Naive thymus-derived CD4-positive, alpha-beta T cell (primary cell): ENCODE data around the gene HOXB4. TPM values are rescaled to one million over a fixed set of nuclear protein-coding genes. Genes with fewer than 3 reads are reported as not detected.
"Not testable (repeated sequence)": the region's sequence is repeated elsewhere in the genome, so short reads cannot be mapped to it uniquely, and the experiment has no call there.

Experiments
- ATAC-seq: fragments of 150-1000 bp; cut with Tn5 transposase; 2 replicates; pipeline ENCODE4 v1.10.0; 2021; ENCODE audit warnings: mild to moderate bottlenecking, moderate library complexity
- CTCF ChIA-PET: fragments of 350-600 bp; sonication (Branson Sonifier 250); formaldehyde crosslinking; loops from one replicate; lab custom pipeline; 2021; ENCODE audit warnings: antibody characterized with exemption; lab: Charles Lee
- POLR2A ChIA-PET: fragments of 350-600 bp; sonication (Branson Sonifier 250); formaldehyde crosslinking; loops from one replicate; lab custom pipeline; 2021; ENCODE audit warnings: antibody characterized with exemption, inconsistent platforms; lab: Charles Lee
- DNase-seq, 9 donors: peaks; one replicate each; pipeline versions ENCODE4 v3.0.0 to v3.0.0-alpha.2; 2020 to 2022; ENCODE audit warnings: mixed read lengths in 1 of 9
- H3K27ac ChIP-seq: one replicate; pipeline ENCODE4 v1.7.0; 2013; ENCODE audit warnings: mild to moderate bottlenecking, low read depth, low read length, moderate library complexity
- H3K27me3 ChIP-seq, 2 donors: one replicate each; pipeline ENCODE4 v1.7.0; 2013; ENCODE audit warnings: low read length in 2 of 2, mild to moderate bottlenecking in 2 of 2, moderate library complexity in 2 of 2; ENCODE audit not compliant: control insufficient read depth in 2 of 2, insufficient read depth in 2 of 2
- H3K36me3 ChIP-seq, 3 experiments: 1 replicate in 2 of 3; 2 replicates in 1 of 3; pipeline ENCODE4 v1.7.0; 2013; ENCODE audit warnings: low read length in 3 of 3, mild to moderate bottlenecking in 3 of 3, moderate library complexity in 1 of 3; ENCODE audit not compliant: insufficient read depth in 3 of 3, control insufficient read depth in 2 of 3
- H3K4me1 ChIP-seq, 2 donors: one replicate each; pipeline ENCODE4 v1.7.0; 2013; ENCODE audit warnings: low read length in 2 of 2, mild to moderate bottlenecking in 2 of 2, moderate library complexity in 1 of 2; ENCODE audit not compliant: control insufficient read depth in 2 of 2, insufficient read depth in 2 of 2
- H3K4me3 ChIP-seq: 2 replicates; pipeline ENCODE4 v1.7.0; 2013; ENCODE audit warnings: mild to moderate bottlenecking, low read length
- H3K9me3 ChIP-seq, 3 experiments: 1 replicate in 2 of 3; 2 replicates in 1 of 3; pipeline ENCODE4 v1.7.0; 2013; ENCODE audit warnings: low read length in 3 of 3; ENCODE audit not compliant: control insufficient read depth in 2 of 3
- H3K27ac Mint-ChIP-seq, 9 donors: one replicate each; pipeline ENCODE4 v1.8.0; 2020 to 2022; ENCODE audit warnings: mixed read lengths in 9 of 9, mild to moderate bottlenecking in 8 of 9, moderate library complexity in 5 of 9, inconsistent platforms in 2 of 9
- H3K27me3 Mint-ChIP-seq, 5 donors: one replicate each; pipeline ENCODE4 v1.8.0; 2021 to 2022; ENCODE audit warnings: mixed read lengths in 5 of 5, mild to moderate bottlenecking in 1 of 5
- H3K36me3 Mint-ChIP-seq, 5 donors: one replicate each; pipeline ENCODE4 v1.8.0; 2020 to 2022; ENCODE audit warnings: mixed read lengths in 5 of 5, mild to moderate bottlenecking in 3 of 5, inconsistent platforms in 1 of 5
- H3K4me1 Mint-ChIP-seq, 7 donors: one replicate each; pipeline ENCODE4 v1.8.0; 2020 to 2022; ENCODE audit warnings: mixed read lengths in 7 of 7, mild to moderate bottlenecking in 3 of 7, inconsistent platforms in 1 of 7
- H3K4me3 Mint-ChIP-seq, 10 donors: one replicate each; pipeline ENCODE4 v1.8.0; 2020 to 2022; ENCODE audit warnings: mild to moderate bottlenecking in 10 of 10, mixed read lengths in 10 of 10, moderate library complexity in 6 of 10, inconsistent platforms in 2 of 10
- H3K9me3 Mint-ChIP-seq, 11 donors: one replicate each; pipeline ENCODE4 v1.8.0; 2020 to 2022; ENCODE audit warnings: mixed read lengths in 11 of 11, mild to moderate bottlenecking in 4 of 11, inconsistent platforms in 1 of 11, moderate library complexity in 1 of 11
- intact Hi-C, 2 donors: fragments of 100-400 bp; cut with micrococcal nuclease; formaldehyde crosslinking; loops; one replicate each; pipeline ENCODE4 v1.15.1; 2023
- polyA plus RNA-seq, 2 donors: library from polyadenylated mRNA; unstranded; fragments of 300-500 nt; fragmentation: Illumina TruSeq; gene quantifications; one replicate each; pipeline ENCODE4 v1.2.3, GENCODE V29; 2021
- total RNA-seq, 6 experiments: library from RNA in 5 of 6; stranded (reverse) in 5 of 6; gene quantifications; 1 replicate in 5 of 6; 2 replicates in 1 of 6; pipeline ENCODE4 v1.2.3 and lab custom pipeline; 2021 to 2026

Gene HOXB4
- total and polyA plus RNA-seq, 7 experiments from 2014 or later = 0.34 to 7.9 (median 2.4) TPM; not detected in 2

- peak overlapping the region; percentile 90 for H3K27ac ChIP-seq
- DNase-seq (no peak), ATAC-seq (no peak)
- peaks cover 0 to 24% (median 8%) of the 10 kb centered on the region in 5 donors for H3K36me3 Mint-ChIP-seq
- no peaks in the 10 kb centered on the region for H3K9me3 ChIP-seq
- peaks cover 0 to 8% of the 10 kb centered on the region in 2 donors for H3K4me1 ChIP-seq
- H3K27me3 Mint-ChIP-seq = peaks cover 0 to 28% (median 11%) of the 10 kb centered on the region in 5 donors
- no peaks in the 10 kb centered on the region for H3K9me3 Mint-ChIP-seq
- H3K36me3 ChIP-seq = peaks cover 0 to 5% (median 0%) of the 10 kb centered on the region in 3 experiments
- no peak overlapping the region for H3K4me3 ChIP-seq
- peaks cover 20 to 41% (median 26%) of the 10 kb centered on the region in 7 donors for H3K4me1 Mint-ChIP-seq
- ChIA-PET POLR2A (interaction anchor here (0.8 to 3.2 kb wide), 12 partner anchors 9 to 188 kb away, joined by 3 to 20 read pairs (median 4); no protein-coding TSS in a partner anchor), CTCF (interaction anchor here (0.6 to 1.2 kb wide), 5 partner anchors 12 to 297 kb away, joined by 3 read pairs; no protein-coding TSS in a partner anchor)
- intact Hi-C loops = loop anchor here (5.0 to 10.0 kb wide), 5 partner anchors 48 to 355 kb away; partner anchors contain the start of gene ATP5MC1 (in 1 of the 2)
- H3K4me3 Mint-ChIP-seq = peak overlapping the region in 9 of 10 donors; percentile 47 to 73 (median 67)
- no peaks in the 10 kb centered on the region for H3K27me3 ChIP-seq
- peak overlapping the region; percentile 32 to 99 (median 77) for H3K27ac Mint-ChIP-seq
Observed at GRCh38 chr17:48540213-48540612, 37.9 kb downstream of the HOXB4 start.

- Histone ChIP-seq H3K4me1 (peaks cover 0 to 8% of the 10 kb centered on the region in 2 donors), H3K27me3 (no peaks in the 10 kb centered on the region), H3K36me3 (peaks cover 0 to 5% (median 0%) of the 10 kb centered on the region in 3 experiments), H3K27ac (no peak overlapping the region), H3K4me3 (no peak overlapping the region), H3K9me3 (no peaks in the 10 kb centered on the region)
- ATAC-seq (no peak), DNase-seq (no peak)
- Mint-ChIP-seq H3K4me3 (peak overlapping the region in 1 of 10 donors; percentile 67), H3K36me3 (peaks cover 0 to 22% (median 8%) of the 10 kb centered on the region in 5 donors), H3K9me3 (no peaks in the 10 kb centered on the region), H3K4me1 (peaks cover 19 to 34% (median 22%) of the 10 kb centered on the region in 7 donors), H3K27ac (peak overlapping the region in 2 of 9 donors; percentile 45 to 77), H3K27me3 (peaks cover 0 to 27% (median 14%) of the 10 kb centered on the region in 5 donors)
- POLR2A ChIA-PET = interaction anchor here (0.6 to 3.0 kb wide), 4 partner anchors 10 to 28 kb away, joined by 3 to 12 read pairs (median 6); no protein-coding TSS in a partner anchor
- intact Hi-C loops = no loop called here
- CTCF ChIA-PET = no interaction called here
Observed at GRCh38 chr17:48539177-48539576, 39.0 kb downstream of the HOXB4 start.

- H3K9me3 ChIP-seq = no peaks in the 10 kb centered on the region
- peaks cover 0 to 8% of the 10 kb centered on the region in 2 donors for H3K4me1 ChIP-seq
- no peaks in the 10 kb centered on the region for H3K36me3 ChIP-seq
- H3K4me3 ChIP-seq = no peak overlapping the region
- no peak for ATAC-seq
- no peak overlapping the region for H3K27ac ChIP-seq
- Mint-ChIP-seq H3K4me1 (peaks cover 7 to 26% (median 18%) of the 10 kb centered on the region in 7 donors), H3K9me3 (no peaks in the 10 kb centered on the region), H3K36me3 (peaks cover 0 to 12% (median 0%) of the 10 kb centered on the region in 5 donors), H3K27me3 (peaks cover 0 to 15% (median 12%) of the 10 kb centered on the region in 5 donors), H3K27ac (peak overlapping the region in 2 of 9 donors; percentile 11 to 18), H3K4me3 (no peak overlapping the region)
- no peak for DNase-seq
- ChIA-PET CTCF (interaction anchor here (1.3 kb wide), 1 partner anchor 10 kb away, joined by 3 read pairs; no protein-coding TSS in a partner anchor), POLR2A (no interaction called here)
- no peaks in the 10 kb centered on the region for H3K27me3 ChIP-seq
- intact Hi-C loops = no loop called here
Observed at GRCh38 chr17:48537316-48537715, 40.8 kb downstream of the HOXB4 start.

GRCh38 chr17:48535793-48536559 lies 42.2 kb downstream of the HOXB4 start:
- POLR2A ChIA-PET = interaction anchor here (1.2 to 1.4 kb wide), 2 partner anchors 8 to 13 kb away, joined by 3 read pairs; no protein-coding TSS in a partner anchor
- H3K9me3 ChIP-seq, ATAC-seq, intact Hi-C loops, H3K27ac Mint-ChIP-seq, H3K4me3 Mint-ChIP-seq, H3K4me1 ChIP-seq, H3K27me3 ChIP-seq, H3K36me3 Mint-ChIP-seq, H3K9me3 Mint-ChIP-seq, H3K36me3 ChIP-seq, CTCF ChIA-PET, DNase-seq, H3K27ac ChIP-seq, H3K4me3 ChIP-seq: not testable (repeated sequence)
- H3K4me1 Mint-ChIP-seq = peaks cover 0 to 20% (median 11%) of the 10 kb centered on the region in 7 donors
- H3K27me3 Mint-ChIP-seq = peaks cover 0 to 26% (median 10%) of the 10 kb centered on the region in 5 donors

GRCh38 chr17:48532261-48532660 lies 45.9 kb downstream of the HOXB4 start:
- CTCF ChIA-PET = interaction anchor here (1.1 kb wide), 1 partner anchor 39 kb away, joined by 3 read pairs; no protein-coding TSS in a partner anchor
- Mint-ChIP-seq H3K27me3 (peaks cover 0 to 37% (median 6%) of the 10 kb centered on the region in 5 donors), H3K4me3 (no peak overlapping the region), H3K27ac (no peak overlapping the region), H3K4me1 (peaks cover 0 to 10% (median 0%) of the 10 kb centered on the region in 7 donors), H3K9me3 (no peaks in the 10 kb centered on the region), H3K36me3 (no peaks in the 10 kb centered on the region)
- DNase-seq (no peak), ATAC-seq (no peak)
- intact Hi-C loops = no loop called here
- Histone ChIP-seq H3K9me3 (no peaks in the 10 kb centered on the region), H3K27ac (no peak overlapping the region), H3K4me3 (no peak overlapping the region), H3K27me3 (no peaks in the 10 kb centered on the region), H3K36me3 (no peaks in the 10 kb centered on the region), H3K4me1 (no peaks in the 10 kb centered on the region)
- POLR2A ChIA-PET = interaction anchor here (0.9 kb wide), 1 partner anchor 9 kb away, joined by 3 read pairs; no protein-coding TSS in a partner anchor

- H3K9me3 Mint-ChIP-seq = no peaks in the 10 kb centered on the region
- no peak within 1 kb of the TSS for H3K27ac ChIP-seq
- intact Hi-C loops = no loop called here
- peak within 1 kb of the TSS in 1 of 10 donors; percentile 14 for H3K4me3 Mint-ChIP-seq
- no peaks in the 10 kb centered on the region for H3K9me3 ChIP-seq
- H3K36me3 ChIP-seq = no peaks in the 10 kb centered on the region
- CTCF ChIA-PET = no interaction called here
- peaks cover 0 to 3% of the 10 kb centered on the region in 2 donors for H3K27me3 ChIP-seq
- H3K27ac Mint-ChIP-seq = no peak within 1 kb of the TSS
- no peak within 1 kb of the TSS for H3K4me3 ChIP-seq
- H3K27me3 Mint-ChIP-seq = peaks cover 9 to 45% (median 13%) of the 10 kb centered on the region in 5 donors
- POLR2A ChIA-PET = no interaction called here
- H3K4me1 Mint-ChIP-seq = peaks cover 0 to 13% (median 10%) of the 10 kb centered on the region in 7 donors
- H3K4me1 ChIP-seq = peaks cover 0 to 10% of the 10 kb centered on the region in 2 donors
- DNase-seq (no peak), ATAC-seq (no peak)
- peaks cover 0 to 6% (median 0%) of the 10 kb centered on the region in 5 donors for H3K36me3 Mint-ChIP-seq
Observed at GRCh38 chr17:48530887-48531272, 47.3 kb downstream of the HOXB4 start, which contains the start of gene HOXB1. Gene HOXB1, minus strand, starts transcription at chr17:48531011. Its CDS starts 107 bp downstream, at chr17:48530904.
